Measurements from ENCODE around the gene ANKRD29.

ANKRD29 gene

GRCh38 chr18:23635283-23636070 lies 27.2 kb downstream of the ANKRD29 start:
- H3K36me3 Mint-ChIP-seq (ENCODE audit: insufficient read depth): no peaks in the 10 kb centered on the region
- peaks cover 32% of the 10 kb centered on the region for H3K27me3 Mint-ChIP-seq
- no peak for ATAC-seq (replicated peaks; ENCODE audit: extremely low read depth, poor library complexity, severe bottlenecking)
- no peak for DNase-seq (ENCODE audit: low spot score in 2 of 2)
- no peak overlapping the region for H3K27ac Mint-ChIP-seq (ENCODE audit: low read depth)
- no peaks in the 10 kb centered on the region for H3K9me3 Mint-ChIP-seq
- H3K4me1 Mint-ChIP-seq: no peaks in the 10 kb centered on the region
- H3K4me3 Mint-ChIP-seq: no peak overlapping the region

- no peak for ATAC-seq (replicated peaks; ENCODE audit: extremely low read depth, poor library complexity, severe bottlenecking)
- Mint-ChIP-seq H3K36me3 (ENCODE audit: insufficient read depth) (no peaks in the 10 kb centered on the region), H3K9me3 (no peaks in the 10 kb centered on the region), H3K27me3 (peaks cover 34% of the 10 kb centered on the region), H3K4me1 (no peaks in the 10 kb centered on the region), H3K27ac (ENCODE audit: low read depth) (no peak overlapping the region), H3K4me3 (no peak overlapping the region)
- DNase-seq (ENCODE audit: low spot score in 2 of 2): no peak
Measured at GRCh38 chr18:23634692-23635091, 28.0 kb downstream of the ANKRD29 start.

GRCh38 chr18:23632615-23633014 lies 30.1 kb downstream of the ANKRD29 start:
- H3K4me1 Mint-ChIP-seq: no peaks in the 10 kb centered on the region
- no peak overlapping the region for H3K4me3 Mint-ChIP-seq
- peaks cover 39% of the 10 kb centered on the region for H3K27me3 Mint-ChIP-seq
- H3K9me3 Mint-ChIP-seq: no peaks in the 10 kb centered on the region
- H3K36me3 Mint-ChIP-seq (ENCODE audit: insufficient read depth): no peaks in the 10 kb centered on the region
- H3K27ac Mint-ChIP-seq (ENCODE audit: low read depth): no peak overlapping the region
- no peak for ATAC-seq (replicated peaks; ENCODE audit: extremely low read depth, poor library complexity, severe bottlenecking)
- DNase-seq (ENCODE audit: low spot score in 2 of 2): no peak

- H3K4me1 Mint-ChIP-seq: no peaks in the 10 kb centered on the region
- DNase-seq (ENCODE audit: low spot score in 2 of 2): no peak
Measured at GRCh38 chr18:23631746-23632145, 31.0 kb downstream of the ANKRD29 start.

GRCh38 chr18:23631312-23631711 lies 31.4 kb downstream of the ANKRD29 start:
- H3K27ac Mint-ChIP-seq (ENCODE audit: low read depth): no peak overlapping the region
- no peaks in the 10 kb centered on the region for H3K4me1 Mint-ChIP-seq
- H3K27me3 Mint-ChIP-seq: peaks cover 39% of the 10 kb centered on the region
- H3K9me3 Mint-ChIP-seq: no peaks in the 10 kb centered on the region
- DNase-seq (ENCODE audit: low spot score in 2 of 2) (no peak), ATAC-seq (replicated peaks; ENCODE audit: extremely low read depth, poor library complexity, severe bottlenecking) (no peak)
- H3K4me3 Mint-ChIP-seq: no peak overlapping the region
- no peaks in the 10 kb centered on the region for H3K36me3 Mint-ChIP-seq (ENCODE audit: insufficient read depth)

More at GRCh38 chr18:23631746-23632145, 31.0 kb downstream of the ANKRD29 start:
- H3K27ac Mint-ChIP-seq (ENCODE audit: low read depth): no peak overlapping the region
- no peaks in the 10 kb centered on the region for H3K36me3 Mint-ChIP-seq (ENCODE audit: insufficient read depth)
- ATAC-seq (replicated peaks; ENCODE audit: extremely low read depth, poor library complexity, severe bottlenecking): no peak
- H3K4me3 Mint-ChIP-seq: no peak overlapping the region
- H3K27me3 Mint-ChIP-seq: peaks cover 39% of the 10 kb centered on the region
- H3K9me3 Mint-ChIP-seq: no peaks in the 10 kb centered on the region

GRCh38 chr18:23629444-23629946 lies 33.2 kb downstream of the ANKRD29 start:
- Mint-ChIP-seq H3K4me1 (no peaks in the 10 kb centered on the region), H3K4me3 (no peak overlapping the region), H3K27ac (ENCODE audit: low read depth) (no peak overlapping the region), H3K27me3 (peaks cover 23% of the 10 kb centered on the region), H3K36me3 (ENCODE audit: insufficient read depth) (no peaks in the 10 kb centered on the region), H3K9me3 (no peaks in the 10 kb centered on the region)
- ATAC-seq (replicated peaks; ENCODE audit: extremely low read depth, poor library complexity, severe bottlenecking) (no peak), DNase-seq (ENCODE audit: low spot score in 2 of 2) (no peak)

- H3K4me1 Mint-ChIP-seq: no peaks in the 10 kb centered on the region
- DNase-seq (ENCODE audit: low spot score in 2 of 2) (no peak), ATAC-seq (replicated peaks; ENCODE audit: extremely low read depth, poor library complexity, severe bottlenecking) (no peak)
- H3K36me3 Mint-ChIP-seq (ENCODE audit: insufficient read depth): no peaks in the 10 kb centered on the region
- no peak overlapping the region for H3K27ac Mint-ChIP-seq (ENCODE audit: low read depth)
- H3K9me3 Mint-ChIP-seq: no peaks in the 10 kb centered on the region
- H3K27me3 Mint-ChIP-seq: peaks cover 13% of the 10 kb centered on the region
- H3K4me3 Mint-ChIP-seq: no peak overlapping the region
Measured at GRCh38 chr18:23627970-23628369, 34.7 kb downstream of the ANKRD29 start.

- ATAC-seq (replicated peaks; ENCODE audit: extremely low read depth, poor library complexity, severe bottlenecking) (no peak), DNase-seq (ENCODE audit: low spot score in 2 of 2) (no peak)
- Mint-ChIP-seq H3K27me3 (peaks cover 15% of the 10 kb centered on the region), H3K4me3 (no peak overlapping the region), H3K27ac (ENCODE audit: low read depth) (no peak overlapping the region), H3K4me1 (no peaks in the 10 kb centered on the region), H3K36me3 (ENCODE audit: insufficient read depth) (no peaks in the 10 kb centered on the region), H3K9me3 (no peaks in the 10 kb centered on the region)
Measured at GRCh38 chr18:23627321-23627720, 35.4 kb downstream of the ANKRD29 start.

GRCh38 chr18:23626451-23627279 lies 36.0 kb downstream of the ANKRD29 start:
- no peak overlapping the region for H3K27ac Mint-ChIP-seq (ENCODE audit: low read depth)
- no peak for DNase-seq (ENCODE audit: low spot score in 2 of 2)
- H3K36me3 Mint-ChIP-seq (ENCODE audit: insufficient read depth): no peaks in the 10 kb centered on the region
- no peaks in the 10 kb centered on the region for H3K4me1 Mint-ChIP-seq
- no peak overlapping the region for H3K4me3 Mint-ChIP-seq
- H3K9me3 Mint-ChIP-seq: no peaks in the 10 kb centered on the region
- H3K27me3 Mint-ChIP-seq: peaks cover 18% of the 10 kb centered on the region
- no peak for ATAC-seq (replicated peaks; ENCODE audit: extremely low read depth, poor library complexity, severe bottlenecking)

- ATAC-seq (replicated peaks; ENCODE audit: extremely low read depth, poor library complexity, severe bottlenecking) (no peak), DNase-seq (ENCODE audit: low spot score in 2 of 2) (no peak)
- no peaks in the 10 kb centered on the region for H3K36me3 Mint-ChIP-seq (ENCODE audit: insufficient read depth)
- H3K9me3 Mint-ChIP-seq: no peaks in the 10 kb centered on the region
- peaks cover 6% of the 10 kb centered on the region for H3K4me1 Mint-ChIP-seq
- H3K4me3 Mint-ChIP-seq: no peak overlapping the region
- H3K27me3 Mint-ChIP-seq: peaks cover 45% of the 10 kb centered on the region
- no peak overlapping the region for H3K27ac Mint-ChIP-seq (ENCODE audit: low read depth)
Measured at GRCh38 chr18:23623040-23623439, 39.7 kb downstream of the ANKRD29 start.

GRCh38 chr18:23619388-23619881 lies 43.3 kb downstream of the ANKRD29 start:
- H3K4me3 Mint-ChIP-seq: peak overlapping the region; percentile 63
- DNase-seq (ENCODE audit: low spot score in 2 of 2): no peak

GRCh38 chr18:23618862-23619387 lies 43.8 kb downstream of the ANKRD29 start:
- no peak overlapping the region for H3K27ac Mint-ChIP-seq (ENCODE audit: low read depth)
- DNase-seq (ENCODE audit: low spot score in 2 of 2) (no peak), ATAC-seq (replicated peaks; ENCODE audit: extremely low read depth, poor library complexity, severe bottlenecking) (no peak)
- H3K27me3 Mint-ChIP-seq: peaks cover 51% of the 10 kb centered on the region
- H3K36me3 Mint-ChIP-seq (ENCODE audit: insufficient read depth): no peaks in the 10 kb centered on the region
- peak overlapping the region; percentile 63 for H3K4me3 Mint-ChIP-seq
- H3K4me1 Mint-ChIP-seq: peaks cover 6% of the 10 kb centered on the region
- H3K9me3 Mint-ChIP-seq: no peaks in the 10 kb centered on the region

More at GRCh38 chr18:23619388-23619881, 43.3 kb downstream of the ANKRD29 start:
- H3K9me3 Mint-ChIP-seq: no peaks in the 10 kb centered on the region
- H3K36me3 Mint-ChIP-seq (ENCODE audit: insufficient read depth): no peaks in the 10 kb centered on the region
- peaks cover 51% of the 10 kb centered on the region for H3K27me3 Mint-ChIP-seq
- ATAC-seq (replicated peaks; ENCODE audit: extremely low read depth, poor library complexity, severe bottlenecking): peak; percentile 19
- H3K27ac Mint-ChIP-seq (ENCODE audit: low read depth): no peak overlapping the region
- peaks cover 6% of the 10 kb centered on the region for H3K4me1 Mint-ChIP-seq

All from central memory CD8-positive, alpha-beta T cell (primary cell).